Cardiac ventricle fibroblast (primary cell): ENCODE data around the gene ARID3C. TPM values are rescaled to one million over a fixed set of nuclear protein-coding genes. Genes with fewer than 3 reads are reported as not detected.

Source experiments
- total RNA-seq: library from RNA; depleted of rRNA; stranded (reverse); fragments of >200 nt; gene quantifications from 2 replicates; pipeline ENCODE4 v1.2.3, GENCODE V29; 2015

The ARID3C gene
- 0.12 and 0.34 TPM in 2 replicates for total RNA-seq

GRCh38 chr9:34628656-34629490 is at the start of gene ARID3C:
Gene ARID3C, minus strand, starts transcription at chr9:34629066. Its CDS starts 1,052 bp downstream, at chr9:34628014.

GRCh38 chr9:34662526-34663302 is 33.8 kb upstream of the ARID3C start, which contains the start of gene CCL27:
Gene CCL27, minus strand, starts transcription at chr9:34662657. Its CDS starts 24 bp downstream, at chr9:34662633.

DNA sequence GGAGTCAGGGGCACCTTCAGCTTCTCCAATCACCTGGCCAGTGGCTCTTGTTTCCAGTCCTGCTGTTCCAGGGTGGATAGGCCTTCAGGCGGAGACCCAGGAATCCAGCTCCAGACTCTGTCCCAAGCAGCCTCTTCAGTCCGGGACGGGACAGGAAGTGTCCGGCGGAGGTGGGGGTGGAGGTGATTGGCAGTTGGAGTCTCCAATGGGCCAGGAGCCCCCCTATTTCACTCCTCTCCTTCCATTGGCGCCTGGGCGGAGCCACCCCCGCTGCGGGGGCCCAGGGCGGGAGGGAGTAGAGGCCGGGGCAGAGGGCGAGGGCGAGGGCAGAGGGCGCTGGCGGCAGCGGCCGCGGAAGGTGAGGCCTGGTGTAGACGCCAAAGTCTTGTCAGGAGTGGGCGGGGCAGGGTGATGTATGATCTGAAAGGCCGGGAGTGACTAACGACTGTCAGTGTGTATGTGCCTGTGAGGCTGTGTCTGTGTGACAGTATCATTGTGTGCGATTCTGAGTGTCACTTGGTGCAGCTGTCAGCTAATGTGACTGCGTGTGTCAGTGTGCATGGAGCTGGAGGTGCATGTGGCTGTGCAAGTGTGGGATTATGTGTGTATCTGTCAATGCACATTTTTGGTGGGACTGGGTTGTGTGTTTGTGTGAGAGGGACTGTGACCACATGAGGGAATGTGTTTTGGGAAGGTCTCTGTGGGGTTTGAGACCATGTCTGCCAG is 23.2 kb upstream of the ARID3C start, which contains the start of gene IL11RA:
TSS of gene IL11RA (plus strand) at position 310 of the 726 bp plus-strand sequence. CDS start 3,033 bp downstream, outside the sequence.

GRCh38 chr9:34646211-34647083 is 17.6 kb upstream of the ARID3C start, which contains the start of gene GALT:
Gene GALT, plus strand, starts transcription at chr9:34646675. Its CDS starts 30 bp downstream, at chr9:34646705.

GRCh38 chr9:34637356-34638137 is 8.7 kb upstream of the ARID3C start, which contains the start of gene SIGMAR1:
Gene SIGMAR1, minus strand, starts transcription at chr9:34637787. Its CDS starts 90 bp downstream, at chr9:34637697.

DNA sequence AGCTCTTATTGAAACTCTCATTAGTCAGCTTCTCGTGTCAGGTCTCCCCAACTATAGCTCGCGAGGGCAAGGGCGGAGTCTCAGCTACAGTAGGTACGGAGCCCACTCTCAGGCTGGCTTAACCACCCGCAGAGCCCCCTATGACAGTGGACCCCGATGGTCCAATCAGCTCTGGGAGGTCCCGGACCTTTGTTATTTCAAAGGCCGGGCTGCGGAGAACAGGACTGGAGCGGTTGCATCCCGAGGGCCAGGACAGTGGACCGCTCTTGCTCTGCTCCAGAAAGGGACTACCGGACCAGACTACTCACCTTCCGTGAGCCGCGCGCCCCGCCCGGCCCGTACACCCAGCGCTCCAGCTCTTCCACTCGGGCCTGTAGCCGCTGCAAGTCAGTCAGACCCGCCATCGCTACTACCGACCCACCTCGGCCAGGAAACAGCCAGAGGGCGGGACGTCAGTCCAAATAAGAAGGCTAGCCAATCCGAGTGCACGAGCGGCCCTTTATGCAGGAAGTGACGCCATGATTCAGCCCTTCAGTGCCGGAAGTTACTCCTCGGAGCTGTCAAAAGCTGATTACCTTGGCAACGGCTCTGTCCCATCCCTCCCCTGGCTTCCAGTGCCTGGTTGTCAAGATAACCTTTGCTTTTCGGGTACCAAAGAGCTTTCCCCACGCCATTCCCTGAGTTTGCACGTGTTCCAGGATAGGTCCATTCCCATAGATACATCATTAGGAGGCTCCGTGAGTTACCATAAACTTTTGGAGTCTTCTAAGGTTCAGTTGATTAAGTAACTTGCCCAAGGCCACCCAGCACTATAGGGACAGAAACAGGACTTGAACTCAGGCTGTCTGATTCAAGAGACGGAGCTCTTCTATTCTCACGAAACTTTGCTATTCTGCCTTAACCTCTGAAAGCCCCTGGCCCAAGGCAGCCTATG is 8.5 kb downstream of the ARID3C start, which contains the start of gene DCTN3:
TSS of gene DCTN3 (minus strand) at position 435 of the 934 bp plus-strand sequence. CDS start at position 404, 31 bp downstream.

GRCh38 chr9:34611811-34612787 is 16.8 kb downstream of the ARID3C start, which contains the start of gene RPP25L:
Gene RPP25L, minus strand, starts transcription at chr9:34612097. Its CDS starts 801 bp downstream, at chr9:34611296.

DNA sequence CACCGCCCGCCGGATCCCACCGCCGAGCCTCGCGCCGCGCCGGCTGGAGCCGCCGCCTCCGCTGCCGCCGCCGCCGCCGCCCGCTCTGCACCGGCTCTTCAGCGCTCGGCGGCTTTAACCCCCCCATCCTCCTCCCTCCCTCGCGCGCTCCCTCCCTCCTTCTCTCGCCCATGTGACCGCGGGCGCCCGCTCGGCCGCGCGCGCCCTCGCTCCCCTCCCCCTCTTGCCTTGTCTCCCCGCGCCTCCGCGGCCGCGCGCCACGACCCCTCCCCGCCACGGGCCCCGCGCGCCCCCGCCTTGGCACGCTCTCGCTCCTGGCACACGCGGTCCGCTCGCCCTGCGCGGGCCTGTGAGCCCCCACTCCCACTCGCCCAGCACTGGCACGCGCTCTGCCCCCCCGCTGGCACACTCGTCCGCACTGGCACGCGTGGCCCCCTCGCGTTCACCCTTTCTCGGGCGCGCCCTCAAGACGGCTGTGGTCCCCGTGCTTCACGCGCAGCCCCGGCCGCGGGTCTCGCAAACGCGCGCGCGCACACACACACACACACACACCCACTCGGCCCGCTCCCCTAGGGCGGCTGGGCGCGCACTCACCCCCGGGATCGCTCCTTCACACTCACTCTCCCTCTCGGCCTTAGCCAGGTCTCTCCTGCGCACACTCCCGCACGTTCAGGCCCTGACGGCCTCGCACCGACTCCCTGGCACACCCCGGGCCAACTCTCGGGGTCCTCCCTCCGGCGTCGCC is 39.1 kb downstream of the ARID3C start, which contains the start of gene CNTFR:
TSS of gene CNTFR (minus strand) at position 89 of the 745 bp plus-strand sequence. CDS start 20,743 bp downstream, outside the sequence.

Other genes with a start within 250 kb of the ARID3C start
- 5.4 and 6.7 TPM in 2 replicates for gene FAM219A, start 170.5 kb downstream of the ARID3C start, total RNA-seq
- gene DNAI1, start 170.3 kb downstream of the ARID3C start, total RNA-seq, result not detected in 2 replicates
- not detected in 2 replicates for gene ENHO, start 106.1 kb downstream of the ARID3C start, total RNA-seq
- 0.39 and 0.56 TPM in 2 replicates for gene CNTFR, start 39.3 kb downstream of the ARID3C start, total RNA-seq
- gene RPP25L, start 17.0 kb downstream of the ARID3C start, total RNA-seq, result 21.7 and 30.3 TPM in 2 replicates
- gene DCTN3, start 8.6 kb downstream of the ARID3C start, total RNA-seq, result 57.8 and 71.7 TPM in 2 replicates
- gene SIGMAR1, start 8.7 kb upstream of the ARID3C start, total RNA-seq, result 132 and 152 TPM in 2 replicates
- 30.3 and 34.3 TPM in 2 replicates for gene GALT, start 17.6 kb upstream of the ARID3C start, total RNA-seq
- 61.2 and 84.7 TPM in 2 replicates for gene IL11RA, start 23.1 kb upstream of the ARID3C start, total RNA-seq
- not detected in 2 replicates for gene CCL27, start 33.6 kb upstream of the ARID3C start, total RNA-seq
- 0.98 TPM in 1 of 2 replicates, not detected in the other for gene CCL19, start 62.2 kb upstream of the ARID3C start, total RNA-seq
- gene CCL21, start 81.1 kb upstream of the ARID3C start, total RNA-seq, result 0.81 TPM in 1 of 2 replicates, not detected in the other